Skeletal muscle cell (primary cell): Measurements from ENCODE around the gene MARCHF9.

Source experiments
- DNase-seq: peaks from one replicate; pipeline ENCODE4 v3.0.0-alpha.2; 2010; ENCODE audit warnings: low read depth
- H3K4me3 ChIP-seq: 2 replicates; pipeline ENCODE4 v1.5.1; 2011; ENCODE audit warnings: low read depth, mild to moderate bottlenecking, control low read depth, low read length, moderate library complexity

The MARCHF9 gene

GRCh38 chr12:57750561-57751431 lies 4.1 kb upstream of the MARCHF9 start:
- peak overlapping the region; percentile 91 for H3K4me3 ChIP-seq

DNA sequence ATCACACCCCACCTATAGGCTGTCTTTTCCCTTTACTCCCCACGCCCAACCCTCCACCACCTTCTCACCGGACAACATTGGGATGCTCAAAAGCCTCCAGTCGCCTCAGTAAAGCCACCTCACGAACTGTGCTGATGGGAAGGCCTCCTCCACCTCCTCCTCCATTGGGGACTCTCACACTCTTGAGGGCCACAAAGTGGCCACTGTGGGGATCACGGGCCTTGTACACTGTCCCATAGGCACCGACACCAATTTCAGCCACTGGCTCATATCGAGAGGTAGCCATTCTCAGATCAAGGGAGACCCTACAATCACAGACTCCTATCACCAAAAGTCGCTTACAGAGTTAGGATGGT lies 3.5 kb upstream of the MARCHF9 start:
- peak overlapping the region; percentile 91 for H3K4me3 ChIP-seq
- no peak for DNase-seq

More at GRCh38 chr12:57750561-57751431, 4.1 kb upstream of the MARCHF9 start:
- DNase-seq: no peak

- peak within 1 kb of the TSS; percentile 91 for H3K4me3 ChIP-seq
- peak; percentile 100 for DNase-seq
Measured at GRCh38 chr12:57751788-57752667, 2.9 kb upstream of the MARCHF9 start, which contains the start of gene CDK4. Gene CDK4 (minus strand): TSS chr12:57752310. CDS start chr12:57751717, 593 bp downstream.

DNA sequence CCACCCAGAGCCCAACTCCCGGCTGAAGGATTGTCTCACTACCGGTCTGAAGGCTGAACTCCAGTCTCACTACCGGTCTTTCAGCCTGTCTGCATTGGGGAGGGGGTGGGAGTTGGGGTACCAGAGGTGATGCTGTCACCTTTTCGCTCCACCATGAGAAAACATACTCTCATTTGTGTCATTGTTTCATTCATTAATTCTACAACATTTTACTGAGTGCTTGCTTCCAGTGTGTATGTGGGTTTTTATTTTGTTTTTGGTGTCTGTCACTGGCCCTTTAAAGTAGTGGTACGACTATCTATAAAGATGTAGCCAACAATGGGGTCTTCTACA lies 2.3 kb upstream of the MARCHF9 start:
- H3K4me3 ChIP-seq: peak overlapping the region; percentile 36
- no peak for DNase-seq

DNA sequence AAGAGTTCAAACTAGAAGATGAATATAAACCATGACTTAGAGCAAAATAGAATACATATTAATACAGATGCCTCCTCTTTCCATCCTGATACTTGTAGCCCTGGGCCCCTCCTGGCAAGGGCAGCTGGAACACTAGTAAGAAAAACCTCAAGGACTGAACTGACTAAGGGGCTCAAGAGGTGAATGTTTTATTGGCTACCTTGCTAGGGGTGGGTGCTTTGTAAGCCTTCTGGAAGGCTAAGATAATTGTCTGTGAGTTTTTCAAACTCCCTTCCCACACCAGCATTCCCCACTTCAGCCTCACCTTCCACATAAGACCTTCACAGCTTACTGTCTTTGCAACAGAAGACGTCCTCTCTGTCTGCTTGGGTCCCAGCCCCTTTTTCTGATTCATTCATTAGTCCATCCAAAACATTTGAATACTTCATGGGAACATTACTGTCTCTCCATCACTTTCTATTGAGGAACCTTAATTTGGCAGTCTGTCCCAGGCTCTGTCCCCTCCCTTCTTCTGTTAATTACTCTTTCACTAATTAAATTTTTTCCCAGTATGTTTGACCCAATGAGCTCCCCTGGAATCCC lies 1.1 kb upstream of the MARCHF9 start:
- H3K4me3 ChIP-seq: no peak overlapping the region
- no peak for DNase-seq

- no peak for DNase-seq
- H3K4me3 ChIP-seq: peak overlapping the region; percentile 60
Measured at GRCh38 chr12:57755194-57755453, 221 bp downstream of the MARCHF9 start.

- no peak for DNase-seq
- peak overlapping the region; percentile 60 for H3K4me3 ChIP-seq
Measured at GRCh38 chr12:57755454-57756372, 810 bp downstream of the MARCHF9 start.

DNA sequence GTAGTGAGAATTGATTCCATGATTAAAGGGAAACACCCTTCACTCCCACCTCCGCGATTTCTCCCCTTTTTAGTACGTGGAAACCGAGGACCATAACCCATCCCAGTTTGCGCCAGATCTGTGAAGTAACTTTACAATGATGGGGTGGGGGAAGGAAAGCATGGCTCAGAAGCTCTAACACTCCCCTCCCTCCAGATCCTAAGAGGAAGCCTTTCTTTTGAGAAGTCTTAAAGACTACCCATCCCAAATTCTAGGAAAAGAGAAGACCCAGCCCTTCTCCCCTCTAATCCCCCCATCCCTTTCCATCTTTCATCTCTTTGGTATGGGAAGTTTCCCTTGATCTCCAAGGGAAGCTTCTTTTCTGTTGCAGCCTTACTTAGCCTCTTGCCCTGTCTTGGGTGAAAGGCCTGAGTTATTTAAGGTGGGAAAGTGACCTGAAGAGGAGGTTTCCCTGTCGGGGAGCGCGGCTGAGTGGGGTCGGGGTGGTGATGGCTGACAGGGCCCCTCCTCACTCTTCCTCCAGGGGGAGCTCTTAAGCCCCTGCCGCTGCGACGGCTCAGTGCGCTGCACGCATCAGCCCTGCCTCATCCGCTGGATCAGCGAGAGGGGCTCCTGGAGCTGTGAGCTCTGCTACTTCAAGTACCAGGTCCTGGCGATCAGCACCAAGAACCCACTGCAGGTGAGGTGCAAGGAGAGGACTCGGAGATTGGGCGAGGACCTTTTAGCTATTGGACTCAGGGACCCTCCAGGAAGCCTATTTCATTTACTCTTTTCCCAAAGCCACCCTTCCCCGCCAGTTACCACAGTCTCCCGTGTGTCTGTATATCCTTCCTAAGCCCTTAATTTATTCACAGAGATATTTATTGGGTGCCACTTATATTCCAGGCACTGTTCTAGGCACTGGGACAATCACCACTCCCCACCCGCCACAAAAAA lies 1.8 kb downstream of the MARCHF9 start:
- no peak for DNase-seq
- no peak overlapping the region for H3K4me3 ChIP-seq

DNA sequence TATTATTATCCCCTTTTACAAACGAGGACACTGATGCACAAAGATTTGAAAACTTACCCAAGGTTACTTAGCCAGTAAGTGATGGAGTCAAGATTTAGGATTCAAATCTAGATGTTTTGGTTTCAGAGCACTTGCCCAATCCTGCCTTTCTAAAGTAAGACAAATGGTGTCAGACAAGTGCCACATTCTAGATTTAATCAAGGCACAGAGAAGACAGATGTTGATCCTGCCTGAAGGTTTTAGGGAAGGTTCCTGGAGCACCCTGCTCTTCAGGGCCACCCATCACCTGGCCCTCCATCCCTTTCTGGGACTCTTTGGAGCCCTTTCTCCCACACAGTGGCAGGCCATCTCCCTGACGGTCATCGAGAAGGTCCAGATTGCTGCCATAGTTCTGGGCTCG lies 2.9 kb downstream of the MARCHF9 start:
- no peak overlapping the region for H3K4me3 ChIP-seq
- no peak for DNase-seq

GRCh38 chr12:57758552-57759359 lies 3.9 kb downstream of the MARCHF9 start:
- no peak overlapping the region for H3K4me3 ChIP-seq
- no peak for DNase-seq

DNA sequence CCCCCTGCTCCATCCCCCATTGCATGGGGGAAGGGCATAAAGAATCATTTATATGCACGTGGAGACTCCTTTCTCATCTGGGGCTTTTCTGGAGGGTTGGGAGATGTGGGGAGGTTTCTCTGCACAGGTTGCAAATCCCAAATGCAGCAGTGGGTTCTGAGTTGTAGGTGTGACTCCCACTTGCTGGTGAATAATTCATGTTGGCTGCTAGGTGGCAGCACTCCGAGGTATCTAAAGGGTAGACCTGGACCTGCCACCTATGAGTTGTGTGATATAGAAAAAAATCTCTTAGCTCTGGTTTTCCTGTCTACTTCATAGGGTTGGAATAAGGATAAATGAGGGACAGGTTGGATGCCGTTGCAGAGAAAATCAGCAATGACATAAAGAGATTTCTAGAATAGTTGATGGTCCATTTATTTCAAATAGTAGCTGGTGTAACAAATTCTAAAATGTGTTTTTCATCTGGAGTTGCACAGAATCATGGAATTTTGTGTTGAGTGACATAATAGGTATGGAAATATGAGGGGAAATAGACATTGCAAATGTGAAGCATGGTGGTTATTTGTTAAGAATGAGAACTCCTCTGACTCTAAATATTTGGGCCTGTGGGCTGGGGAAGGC lies 4.6 kb downstream of the MARCHF9 start:
- no peak for DNase-seq
- H3K4me3 ChIP-seq: no peak overlapping the region

- DNase-seq: no peak
- H3K4me3 ChIP-seq: no peak overlapping the region
Measured at GRCh38 chr12:57760347-57760982, 5.6 kb downstream of the MARCHF9 start.

DNA sequence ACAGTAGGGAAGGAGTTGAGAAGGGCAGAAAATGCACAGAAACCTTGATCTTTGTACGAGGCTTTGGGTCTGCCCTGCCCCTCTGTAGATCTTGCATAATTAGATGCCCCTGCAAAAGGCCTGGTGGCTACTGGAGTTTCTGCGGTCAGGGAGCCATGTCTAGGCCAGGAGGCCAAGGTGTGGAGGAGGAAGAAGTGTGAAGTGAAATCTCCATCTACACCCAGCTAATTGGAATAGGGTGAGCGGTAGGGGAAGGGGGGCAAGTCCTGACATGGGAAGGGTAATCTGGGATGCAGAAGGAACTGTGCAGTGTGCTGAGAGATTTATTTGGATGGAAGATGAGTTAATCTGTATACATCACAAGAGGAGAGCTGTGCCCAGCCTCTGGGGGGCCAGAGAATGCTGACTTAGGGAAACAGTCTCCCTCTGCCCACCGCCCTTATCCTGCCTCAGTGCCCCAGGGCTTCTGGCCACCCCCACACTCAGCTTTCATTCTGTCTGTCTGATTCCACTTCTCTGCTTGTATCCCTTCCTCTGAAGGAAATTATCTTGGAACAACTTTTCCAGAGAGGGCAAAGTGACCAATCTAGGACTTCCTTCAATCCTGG lies 6.6 kb downstream of the MARCHF9 start:
- DNase-seq: no peak
- no peak overlapping the region for H3K4me3 ChIP-seq

DNA sequence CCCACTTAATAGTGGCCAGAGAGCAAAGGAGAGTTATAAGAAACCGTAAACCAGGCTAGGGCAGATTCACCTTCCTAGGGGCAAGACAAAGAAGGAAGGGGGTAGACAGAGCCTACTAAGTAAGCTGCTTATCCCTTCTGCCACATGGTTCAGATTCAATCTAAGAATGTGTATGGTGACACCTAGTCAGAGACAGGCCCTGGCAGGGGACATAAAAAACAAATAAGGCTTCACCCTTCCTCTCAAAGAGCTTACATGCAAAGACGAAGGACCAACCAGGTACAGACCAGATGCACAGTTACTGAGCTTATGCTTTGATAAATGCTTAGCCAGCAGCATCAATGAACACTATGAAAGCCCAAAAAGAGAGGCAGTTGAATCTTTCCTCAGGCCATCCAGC lies 7.6 kb downstream of the MARCHF9 start:
- DNase-seq: no peak
- no peak overlapping the region for H3K4me3 ChIP-seq

GRCh38 chr12:57763881-57764661 lies 9.2 kb downstream of the MARCHF9 start:
- no peak for DNase-seq

GRCh38 chr12:57764662-57765002 lies 9.7 kb downstream of the MARCHF9 start:
- H3K4me3 ChIP-seq: no peak overlapping the region
- DNase-seq: no peak

More at GRCh38 chr12:57763881-57764661, 9.2 kb downstream of the MARCHF9 start:
- no peak overlapping the region for H3K4me3 ChIP-seq
